RWPE2 (cell line): Measurements from ENCODE around the gene ANP32B.
"Not testable (repeated sequence)": the region's sequence is repeated elsewhere in the genome, so short reads cannot be mapped to it uniquely, and the experiment has no call there.

Experiments
- ATAC-seq: fragments of 200-7000 bp; cut with Tn5 transposase; 3 replicates; pipeline ENCODE4 v1.9.1; 2021; ENCODE audit warnings: low read depth
- DNase-seq: peaks from one replicate; pipeline ENCODE4 v3.0.0-alpha.2; 2020; ENCODE audit warnings: low spot score
- H3K27ac ChIP-seq: fragments of 450-650 bp; 2 replicates; pipeline ENCODE4 v1.5.1; 2017; ENCODE audit warnings: mild to moderate bottlenecking; ENCODE audit not compliant: poor library complexity, severe bottlenecking
- H3K27me3 ChIP-seq: fragments of 250-450 bp; sonication (Bioruptor Pico); 2 replicates; pipeline ENCODE4 v1.5.1; 2021; ENCODE audit warnings: mild to moderate bottlenecking, moderate library complexity; ENCODE audit not compliant: insufficient read depth, poor library complexity, severe bottlenecking
- H3K36me3 ChIP-seq: fragments of 250-450 bp; sonication (Bioruptor Pico); 2 replicates; pipeline ENCODE4 v1.5.1; 2020; ENCODE audit warnings: low read depth, mild to moderate bottlenecking, moderate library complexity
- H3K4me1 ChIP-seq: fragments of 250-450 bp; sonication (Bioruptor Pico); 2 replicates; pipeline ENCODE4 v1.5.1; 2021; ENCODE audit warnings: mild to moderate bottlenecking, moderate library complexity; ENCODE audit not compliant: insufficient read depth, poor library complexity, severe bottlenecking
- H3K4me3 ChIP-seq: fragments of 250-450 bp; sonication (Bioruptor Pico); 2 replicates; pipeline ENCODE4 v1.5.1; 2021; ENCODE audit warnings: mild to moderate bottlenecking, moderate library complexity; ENCODE audit not compliant: severe bottlenecking
- H3K9me3 ChIP-seq: fragments of 250-450 bp; sonication (Bioruptor Pico); 2 replicates; pipeline ENCODE4 v1.5.1; 2021; ENCODE audit warnings: mild to moderate bottlenecking, moderate library complexity; ENCODE audit not compliant: severe bottlenecking
- TF ChIP-seq, protein P1 (sequence below): fragments of 450-650 bp; IDR thresholded peaks from one replicate; pipeline ENCODE4 v1.5.1; 2017; ENCODE audit warnings: mild to moderate bottlenecking, moderate library complexity; ENCODE audit not compliant: poor library complexity, severe bottlenecking

The ANP32B gene

DNA sequence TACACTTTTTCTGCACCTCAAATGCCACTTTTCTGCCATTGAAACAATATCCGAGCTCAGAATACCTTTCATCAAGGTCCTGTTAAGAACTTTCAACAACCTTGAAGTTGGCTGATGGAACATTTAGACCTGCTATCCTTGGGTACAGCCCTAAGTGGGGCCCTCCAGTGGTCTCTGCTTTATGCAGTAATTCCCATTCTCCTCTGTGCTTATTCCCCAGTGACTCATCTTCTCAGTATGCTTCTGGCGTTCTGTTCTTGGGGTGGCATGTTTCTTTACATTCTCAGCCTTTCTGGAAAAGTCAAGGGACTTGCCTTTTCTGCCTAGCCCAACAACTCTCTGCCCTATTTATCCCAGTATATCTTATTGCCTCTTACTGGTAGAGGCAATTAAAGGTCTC, 7.1 kb downstream of the ANP32B start:
- H3K4me1 ChIP-seq: peaks cover 44% of the 10 kb centered on the region
- DNase-seq: no peak
- peaks cover 31% of the 10 kb centered on the region for H3K36me3 ChIP-seq
- H3K27me3 ChIP-seq: no peaks in the 10 kb centered on the region
- TF ChIP-seq, protein P1, sequence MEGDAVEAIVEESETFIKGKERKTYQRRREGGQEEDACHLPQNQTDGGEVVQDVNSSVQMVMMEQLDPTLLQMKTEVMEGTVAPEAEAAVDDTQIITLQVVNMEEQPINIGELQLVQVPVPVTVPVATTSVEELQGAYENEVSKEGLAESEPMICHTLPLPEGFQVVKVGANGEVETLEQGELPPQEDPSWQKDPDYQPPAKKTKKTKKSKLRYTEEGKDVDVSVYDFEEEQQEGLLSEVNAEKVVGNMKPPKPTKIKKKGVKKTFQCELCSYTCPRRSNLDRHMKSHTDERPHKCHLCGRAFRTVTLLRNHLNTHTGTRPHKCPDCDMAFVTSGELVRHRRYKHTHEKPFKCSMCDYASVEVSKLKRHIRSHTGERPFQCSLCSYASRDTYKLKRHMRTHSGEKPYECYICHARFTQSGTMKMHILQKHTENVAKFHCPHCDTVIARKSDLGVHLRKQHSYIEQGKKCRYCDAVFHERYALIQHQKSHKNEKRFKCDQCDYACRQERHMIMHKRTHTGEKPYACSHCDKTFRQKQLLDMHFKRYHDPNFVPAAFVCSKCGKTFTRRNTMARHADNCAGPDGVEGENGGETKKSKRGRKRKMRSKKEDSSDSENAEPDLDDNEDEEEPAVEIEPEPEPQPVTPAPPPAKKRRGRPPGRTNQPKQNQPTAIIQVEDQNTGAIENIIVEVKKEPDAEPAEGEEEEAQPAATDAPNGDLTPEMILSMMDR: peak; percentile 33
- H3K27ac ChIP-seq: peak overlapping the region; percentile 20
- no peaks in the 10 kb centered on the region for H3K9me3 ChIP-seq
- peak; percentile 90 for ATAC-seq
- no peak overlapping the region for H3K4me3 ChIP-seq

DNA sequence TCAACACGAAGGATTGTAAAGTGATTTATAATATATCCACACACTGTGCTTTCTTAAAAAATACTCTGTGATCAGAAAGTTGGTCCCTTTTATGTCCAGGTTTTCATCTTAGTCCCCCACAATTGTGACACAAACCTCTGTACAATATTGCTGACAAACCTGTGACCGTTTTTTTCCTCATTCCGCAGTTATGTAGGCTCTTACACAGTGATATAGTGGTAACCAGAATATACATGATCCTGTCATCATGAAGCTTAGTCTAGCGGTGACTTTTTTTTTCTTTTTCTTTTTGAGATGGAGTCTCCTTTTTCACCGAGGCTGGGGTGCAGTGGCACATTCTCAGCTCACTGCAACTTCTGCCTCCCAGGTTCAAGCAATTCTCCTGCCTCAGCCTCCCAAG, 8.7 kb downstream of the ANP32B start:
- H3K9me3 ChIP-seq: no peaks in the 10 kb centered on the region
- peaks cover 42% of the 10 kb centered on the region for H3K36me3 ChIP-seq
- H3K27ac ChIP-seq: no peak overlapping the region
- no peak for ATAC-seq
- no peak overlapping the region for H3K4me3 ChIP-seq
- no peak for DNase-seq
- H3K27me3 ChIP-seq: no peaks in the 10 kb centered on the region
- TF ChIP-seq, protein P1: no peak
- peaks cover 30% of the 10 kb centered on the region for H3K4me1 ChIP-seq

DNA sequence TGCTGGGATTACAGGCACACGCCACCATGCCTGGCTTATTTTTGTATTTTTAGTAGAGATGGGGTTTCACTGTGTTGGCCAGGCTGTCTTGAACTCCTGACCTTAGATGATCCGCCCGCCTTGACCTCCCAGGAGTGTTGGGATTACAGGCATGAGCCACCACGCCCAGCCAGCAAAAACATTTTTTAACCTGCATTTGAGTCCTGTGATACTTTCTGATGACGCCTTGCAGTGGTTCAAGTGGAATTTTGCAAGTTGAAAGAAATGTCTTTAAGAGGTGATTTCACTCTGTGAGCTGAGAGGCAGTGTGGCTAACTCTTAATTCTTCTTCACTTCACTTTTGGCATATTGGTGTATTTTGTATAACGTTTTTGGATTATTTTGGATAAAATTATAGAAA, 9.1 kb downstream of the ANP32B start:
- Histone ChIP-seq H3K9me3 (no peaks in the 10 kb centered on the region), H3K4me3 (no peak overlapping the region), H3K27me3 (no peaks in the 10 kb centered on the region), H3K36me3 (peaks cover 46% of the 10 kb centered on the region), H3K27ac (no peak overlapping the region), H3K4me1 (peaks cover 28% of the 10 kb centered on the region)
- no peak for ATAC-seq
- no peak for DNase-seq
- TF ChIP-seq, protein P1: no peak

DNA sequence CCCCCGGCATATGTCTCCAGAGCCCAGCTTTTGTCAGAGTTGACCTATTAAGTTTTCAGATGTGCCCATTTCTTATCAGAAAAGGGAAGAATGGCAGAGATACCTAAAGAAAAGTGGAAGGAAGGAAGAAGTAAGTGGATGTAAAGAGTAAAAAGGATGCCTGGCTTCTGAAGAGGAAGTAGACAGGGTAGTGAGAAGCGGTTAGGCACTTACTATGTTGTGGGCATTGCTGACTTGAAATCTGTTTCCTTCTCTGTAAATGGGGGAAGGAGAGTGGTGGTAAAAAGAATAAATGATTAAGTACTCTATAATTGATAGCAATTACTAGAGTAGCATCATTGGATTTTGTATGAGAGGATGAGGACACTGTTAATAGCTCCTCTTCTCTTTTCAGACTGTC, 9.9 kb downstream of the ANP32B start:
- H3K4me1 ChIP-seq: peaks cover 22% of the 10 kb centered on the region
- no peaks in the 10 kb centered on the region for H3K27me3 ChIP-seq
- no peak for ATAC-seq
- no peak overlapping the region for H3K27ac ChIP-seq
- no peak for DNase-seq
- H3K36me3 ChIP-seq: peaks cover 53% of the 10 kb centered on the region
- H3K9me3 ChIP-seq: no peaks in the 10 kb centered on the region
- H3K4me3 ChIP-seq: no peak overlapping the region
- TF ChIP-seq, protein P1: no peak

DNA sequence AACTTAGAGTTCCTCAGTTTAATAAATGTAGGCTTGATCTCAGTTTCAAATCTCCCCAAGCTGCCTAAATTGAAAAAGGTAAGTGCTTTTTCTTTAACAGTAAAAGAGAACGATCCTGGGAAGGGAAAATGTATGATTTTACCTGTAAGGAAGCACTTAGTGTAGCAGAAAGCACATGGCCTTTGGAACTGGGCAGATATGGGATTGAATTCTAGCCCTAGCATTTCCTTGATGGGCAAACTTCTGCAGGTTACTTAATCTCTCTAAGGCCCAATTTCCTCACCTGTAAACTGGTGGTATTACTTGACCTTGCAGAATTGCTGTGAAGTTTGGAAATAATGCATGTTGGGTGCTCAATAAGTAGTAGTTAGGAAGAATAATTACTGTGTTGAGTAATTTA, 11.6 kb downstream of the ANP32B start:
- Histone ChIP-seq H3K36me3 (peaks cover 68% of the 10 kb centered on the region), H3K27ac (no peak overlapping the region), H3K4me1 (peaks cover 8% of the 10 kb centered on the region), H3K9me3 (no peaks in the 10 kb centered on the region), H3K4me3 (no peak overlapping the region), H3K27me3 (no peaks in the 10 kb centered on the region)
- TF ChIP-seq, protein P1: no peak
- ATAC-seq (no peak), DNase-seq (no peak)

DNA sequence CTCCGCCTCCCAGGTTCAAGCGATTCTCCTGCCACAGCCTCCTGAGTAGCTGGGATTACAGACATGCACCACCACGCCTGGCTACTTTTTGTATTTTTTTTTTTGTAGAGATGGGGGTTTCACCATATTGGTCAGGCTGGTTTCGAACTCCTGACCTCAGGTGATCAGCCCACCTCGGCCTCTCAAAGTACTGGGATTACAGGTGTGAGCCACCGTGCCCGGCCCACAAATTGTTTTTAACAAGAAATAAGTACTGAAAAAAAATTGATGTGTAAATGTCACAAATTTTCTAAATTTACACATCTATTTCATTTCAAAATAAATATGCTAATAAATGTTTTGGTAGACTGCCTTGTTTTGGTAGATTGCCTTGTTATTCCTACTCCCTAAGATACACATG, 13.5 kb downstream of the ANP32B start:
- ATAC-seq, H3K9me3 ChIP-seq, H3K27ac ChIP-seq, H3K27me3 ChIP-seq, H3K4me1 ChIP-seq, DNase-seq, H3K4me3 ChIP-seq: not testable (repeated sequence)
- H3K36me3 ChIP-seq: peaks cover 86% of the 10 kb centered on the region
